OCI-LY3 (cell line): ENCODE measurements around the gene HOXD8.

Experiments
- H2AFZ ChIP-seq: fragments of 200-600, 300-600 bp; shearing (Covaris generic); 2 replicates; pipeline ENCODE4 v1.6.0; 2014; ENCODE audit warnings: antibody characterized with exemption, low read depth, low read length
- H3K27ac ChIP-seq: fragments of 200-600, 300-600 bp; sonication (generic); 2 replicates; pipeline ENCODE4 v1.5.1; 2014; ENCODE audit warnings: mild to moderate bottlenecking, low read length, moderate library complexity, mixed read lengths
- H3K27me3 ChIP-seq: fragments of 200-600, 300-600 bp; sonication (generic); 2 replicates; pipeline ENCODE4 v1.6.1; 2014; ENCODE audit warnings: low read depth, low read length, mixed read lengths
- H3K36me3 ChIP-seq: fragments of 200-600, 300-600 bp; sonication (generic); replicated peaks from 2 replicates; pipeline ENCODE3; 2014; ENCODE audit warnings: low read depth, low read length, mixed read lengths
- H3K4me1 ChIP-seq: fragments of 300-600, 200-600 bp; sonication (generic); 2 replicates; pipeline ENCODE4 v1.6.1; 2014; ENCODE audit warnings: low read length, mixed read lengths
- H3K4me2 ChIP-seq: fragments of 200-600, 300-600 bp; sonication (generic); 2 replicates; pipeline ENCODE4 v1.6.1; 2014; ENCODE audit warnings: low read length, mixed read lengths
- H3K4me3 ChIP-seq: fragments of 300-600, 200-600 bp; sonication (generic); 2 replicates; pipeline ENCODE4 v1.5.1; 2014; ENCODE audit warnings: antibody characterized with exemption, mild to moderate bottlenecking, low read length, moderate library complexity
- H3K79me2 ChIP-seq: fragments of 300-600, 200-600 bp; shearing (Covaris generic); 2 replicates; pipeline ENCODE4 v1.6.1; 2014; ENCODE audit warnings: mild to moderate bottlenecking, low read length, mixed read lengths
- H3K9ac ChIP-seq: fragments of 300-600, 200-600 bp; shearing (Covaris generic); 2 replicates; pipeline ENCODE4 v1.6.0; 2014; ENCODE audit warnings: mild to moderate bottlenecking, low read length, moderate library complexity
- H3K9me3 ChIP-seq: fragments of 200-600, 300-600 bp; shearing (Covaris generic); 2 replicates; pipeline ENCODE4 v1.6.1; 2014; ENCODE audit warnings: low read length, mixed read lengths; ENCODE audit not compliant: insufficient read depth
- H4K20me1 ChIP-seq: fragments of 200-600, 300-600 bp; sonication (generic); 2 replicates; pipeline ENCODE4 v1.6.1; 2016; ENCODE audit warnings: low read length, mixed read lengths; ENCODE audit not compliant: insufficient read depth
- EZH2phosphoT487 ChIP-seq: fragments of 200-600 bp; shearing (Covaris generic); IDR thresholded peaks from 2 replicates; pipeline ENCODE4 v1.6.1; 2018; ENCODE audit warnings: antibody characterized with exemption, mixed run types, low read depth
- TF ChIP-seq, protein P1 (sequence below): fragments of 200-600, 300-600 bp; sonication (generic); IDR thresholded peaks from 2 replicates; pipeline ENCODE4 v1.5.1; 2014; ENCODE audit warnings: antibody characterized with exemption, low read length, low read depth

The HOXD8 gene

DNA sequence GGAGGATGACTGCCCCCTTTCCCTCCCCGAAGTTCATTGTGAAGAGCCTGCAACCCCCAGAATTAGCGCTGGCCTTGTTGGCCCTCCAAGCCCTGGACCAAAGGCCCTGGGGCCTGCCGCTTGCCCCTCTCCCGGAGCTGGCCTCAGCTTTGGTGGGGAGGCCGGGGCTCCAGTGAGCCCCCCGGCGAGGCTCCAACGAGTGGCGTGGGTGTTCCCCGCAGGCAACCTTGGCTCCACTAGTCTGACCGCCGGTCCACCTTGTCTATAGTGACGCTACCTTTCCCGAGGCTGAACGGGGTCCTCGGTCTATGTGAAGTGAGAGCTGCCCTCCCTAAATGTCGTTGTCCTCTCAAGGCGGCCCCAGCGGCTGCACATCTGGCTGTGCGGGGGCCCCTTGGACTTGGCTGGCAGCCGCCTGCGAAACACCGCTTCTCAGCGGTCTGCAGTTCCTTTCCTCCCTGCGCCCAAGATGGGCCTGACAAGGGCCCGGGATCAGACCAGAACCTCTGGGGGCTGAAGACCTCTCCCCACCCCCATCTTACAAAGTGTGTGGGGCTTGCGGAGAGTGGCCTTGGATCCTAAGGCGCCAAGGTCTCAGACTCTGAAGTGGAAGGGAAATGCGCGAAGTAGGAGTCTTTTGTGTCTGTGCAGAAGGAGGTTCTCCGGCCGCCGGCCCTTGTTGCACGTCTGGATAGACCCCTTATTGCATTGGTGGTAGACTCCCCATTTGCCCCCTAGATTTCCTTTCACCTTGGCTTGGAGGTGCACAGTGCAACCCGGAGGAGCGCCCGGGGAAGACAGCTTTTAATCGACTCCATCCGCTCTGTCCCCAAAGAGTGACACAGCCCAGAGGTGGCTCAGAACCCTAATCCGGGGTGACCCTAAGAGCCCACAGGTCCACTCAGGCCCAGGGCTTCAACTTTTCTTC is 16.9 kb upstream of the HOXD8 start:
- Histone ChIP-seq H3K36me3 (no peaks in the 10 kb centered on the region), H3K27me3 (no peaks in the 10 kb centered on the region), H3K9ac (no peak overlapping the region), H3K4me1 (peaks cover 14% of the 10 kb centered on the region), H4K20me1 (no peaks in the 10 kb centered on the region), H2AFZ (no peak overlapping the region), H3K4me3 (no peak overlapping the region), H3K27ac (no peak overlapping the region), H3K4me2 (no peak overlapping the region), H3K79me2 (no peaks in the 10 kb centered on the region), H3K9me3 (no peaks in the 10 kb centered on the region)
- no peak for TF ChIP-seq EZH2phosphoT487
- TF ChIP-seq, protein P1, sequence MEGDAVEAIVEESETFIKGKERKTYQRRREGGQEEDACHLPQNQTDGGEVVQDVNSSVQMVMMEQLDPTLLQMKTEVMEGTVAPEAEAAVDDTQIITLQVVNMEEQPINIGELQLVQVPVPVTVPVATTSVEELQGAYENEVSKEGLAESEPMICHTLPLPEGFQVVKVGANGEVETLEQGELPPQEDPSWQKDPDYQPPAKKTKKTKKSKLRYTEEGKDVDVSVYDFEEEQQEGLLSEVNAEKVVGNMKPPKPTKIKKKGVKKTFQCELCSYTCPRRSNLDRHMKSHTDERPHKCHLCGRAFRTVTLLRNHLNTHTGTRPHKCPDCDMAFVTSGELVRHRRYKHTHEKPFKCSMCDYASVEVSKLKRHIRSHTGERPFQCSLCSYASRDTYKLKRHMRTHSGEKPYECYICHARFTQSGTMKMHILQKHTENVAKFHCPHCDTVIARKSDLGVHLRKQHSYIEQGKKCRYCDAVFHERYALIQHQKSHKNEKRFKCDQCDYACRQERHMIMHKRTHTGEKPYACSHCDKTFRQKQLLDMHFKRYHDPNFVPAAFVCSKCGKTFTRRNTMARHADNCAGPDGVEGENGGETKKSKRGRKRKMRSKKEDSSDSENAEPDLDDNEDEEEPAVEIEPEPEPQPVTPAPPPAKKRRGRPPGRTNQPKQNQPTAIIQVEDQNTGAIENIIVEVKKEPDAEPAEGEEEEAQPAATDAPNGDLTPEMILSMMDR: no peak

DNA sequence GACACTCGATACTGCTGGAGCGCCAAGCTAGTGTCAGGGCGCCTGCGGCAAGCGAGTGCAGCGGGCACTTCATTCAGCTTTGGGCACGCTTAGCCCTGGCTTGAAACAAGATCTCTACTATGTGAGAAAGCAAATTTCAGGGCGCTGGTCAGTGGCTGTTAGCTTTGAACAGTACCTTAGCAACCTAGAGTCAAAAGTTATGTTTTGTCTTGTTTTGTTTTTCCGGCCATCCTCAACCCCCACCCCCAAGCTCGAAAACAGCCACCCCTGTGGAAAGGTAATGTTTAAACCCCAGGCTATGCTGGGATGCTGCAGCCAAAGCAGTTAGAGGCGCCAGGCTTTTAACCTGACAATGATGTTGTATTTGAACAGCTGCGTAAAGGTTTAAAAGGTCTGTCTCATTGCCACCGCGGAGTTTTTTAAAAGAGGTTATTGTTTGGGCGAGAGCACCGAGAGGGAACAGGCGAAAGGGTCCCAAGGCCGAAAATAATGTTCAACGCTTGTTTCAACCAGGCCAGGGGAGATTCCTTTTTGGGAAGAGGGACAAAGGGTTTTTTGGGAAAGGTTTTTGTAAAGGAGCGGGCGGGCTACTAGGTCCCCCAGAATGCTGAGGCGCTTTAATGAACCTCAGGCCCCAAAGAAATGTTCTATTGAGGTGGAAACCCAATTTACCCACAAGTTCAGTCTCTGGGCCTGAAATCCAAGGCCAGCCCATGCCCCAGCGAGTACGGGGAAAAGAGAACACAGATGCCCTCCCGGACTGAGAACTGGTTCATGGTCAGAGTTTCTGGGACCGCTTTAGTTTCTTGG is 15.2 kb upstream of the HOXD8 start:
- H3K27ac ChIP-seq: no peak overlapping the region
- no peaks in the 10 kb centered on the region for H3K36me3 ChIP-seq
- no peak overlapping the region for H2AFZ ChIP-seq
- no peaks in the 10 kb centered on the region for H3K79me2 ChIP-seq
- no peak overlapping the region for H3K4me3 ChIP-seq
- no peak overlapping the region for H3K9ac ChIP-seq
- no peak overlapping the region for H3K4me2 ChIP-seq
- H3K27me3 ChIP-seq: no peaks in the 10 kb centered on the region
- H3K4me1 ChIP-seq: peaks cover 14% of the 10 kb centered on the region
- TF ChIP-seq, protein P1: no peak
- no peak for TF ChIP-seq EZH2phosphoT487
- no peaks in the 10 kb centered on the region for H4K20me1 ChIP-seq
- H3K9me3 ChIP-seq: no peaks in the 10 kb centered on the region

GRCh38 chr2:176114930-176115625 is 14.4 kb upstream of the HOXD8 start:
- H3K9ac ChIP-seq: no peak overlapping the region
- no peaks in the 10 kb centered on the region for H3K36me3 ChIP-seq
- no peak overlapping the region for H2AFZ ChIP-seq
- no peak overlapping the region for H3K4me2 ChIP-seq
- no peaks in the 10 kb centered on the region for H3K27me3 ChIP-seq
- H3K4me3 ChIP-seq: no peak overlapping the region
- H4K20me1 ChIP-seq: no peaks in the 10 kb centered on the region
- TF ChIP-seq, protein P1: no peak
- no peak for TF ChIP-seq EZH2phosphoT487
- H3K27ac ChIP-seq: no peak overlapping the region
- H3K79me2 ChIP-seq: no peaks in the 10 kb centered on the region
- H3K9me3 ChIP-seq: no peaks in the 10 kb centered on the region
- H3K4me1 ChIP-seq: peaks cover 8% of the 10 kb centered on the region
